SK-N-SH treated with all-trans-retinoic acid at 6 μM for 48 hours (cell line): ENCODE measurements around the gene UGGT2.

Source experiments
- ARNTL ChIP-seq: fragments of 450-650 bp; formaldehyde crosslinking; IDR thresholded peaks from 2 replicates; pipeline ENCODE4 v1.5.0; 2020; ENCODE audit warnings: low read depth, mild to moderate bottlenecking, moderate library complexity, borderline replicate concordance
- BACH2 ChIP-seq: fragments of 250-450 bp; sonication (Bioruptor Pico); IDR thresholded peaks from 2 replicates; pipeline ENCODE4 v1.9.0; 2021; ENCODE audit warnings: mild to moderate bottlenecking, borderline replicate concordance
- GLIS3 ChIP-seq: fragments of 250-450 bp; sonication (Bioruptor Pico); IDR thresholded peaks from 2 replicates; pipeline ENCODE4 v1.5.0; 2020; ENCODE audit warnings: mild to moderate bottlenecking, moderate library complexity
- PATZ1 ChIP-seq: fragments of 250-450 bp; sonication (Bioruptor Pico); IDR thresholded peaks from 2 replicates; pipeline ENCODE4 v1.8.0; 2020; ENCODE audit warnings: mild to moderate bottlenecking, moderate library complexity, borderline replicate concordance
- POU6F1 ChIP-seq: fragments of 250-450 bp; sonication (Bioruptor Pico); IDR thresholded peaks from 2 replicates; pipeline ENCODE4 v1.8.0; 2021; ENCODE audit warnings: low read depth, mild to moderate bottlenecking, moderate library complexity, borderline replicate concordance
- TCF4 ChIP-seq: fragments of 250-450 bp; sonication (Bioruptor Pico); IDR thresholded peaks from 2 replicates; pipeline ENCODE4 v1.8.0; 2021; ENCODE audit warnings: mild to moderate bottlenecking, moderate library complexity, borderline replicate concordance
- ZFP3 ChIP-seq: fragments of 250-450 bp; sonication (Bioruptor Pico); IDR thresholded peaks from 2 replicates; pipeline ENCODE4 v1.5.0; 2020; ENCODE audit warnings: mild to moderate bottlenecking, moderate library complexity
- ZNF565 ChIP-seq: fragments of 450-650 bp; formaldehyde crosslinking; conservative IDR thresholded peaks from 2 replicates; pipeline ENCODE4 v1.5.0; 2020; ENCODE audit warnings: low read depth, mild to moderate bottlenecking, moderate library complexity
- ZNF8 ChIP-seq: fragments of 450-650 bp; formaldehyde crosslinking; IDR thresholded peaks from 2 replicates; pipeline ENCODE4 v1.5.0; 2020; ENCODE audit warnings: mild to moderate bottlenecking, moderate library complexity

GRCh38 chr13:95783747-95784146 is 269.5 kb downstream of the UGGT2 start:
- no peak for TF ChIP-seq PATZ1 (CRISPR knock-in tag)
- TF ChIP-seq ZFP3: no peak
- no peak for TF ChIP-seq ZNF8 (CRISPR knock-in tag)
- no peak for TF ChIP-seq ARNTL (CRISPR knock-in tag)
- TF ChIP-seq POU6F1 (CRISPR knock-in tag): no peak
- TF ChIP-seq GLIS3 (CRISPR knock-in tag): no peak
- TF ChIP-seq ZNF565: no peak
- TF ChIP-seq TCF4 (CRISPR knock-in tag): no peak
- TF ChIP-seq BACH2 (CRISPR knock-in tag): no peak
